NCI-H526 treated with DMSO at 0.1 percent for 48 hours (cell line): ENCODE data around the gene KAT2B.

Source experiments
- DNase-seq: peaks from one replicate; lab custom pipeline; 2025; lab: John Stamatoyannopoulos, UW

Gene KAT2B

GRCh38 chr3:20100151-20100550, 59.9 kb downstream of the KAT2B start:
- DNase-seq: no peak

DNA sequence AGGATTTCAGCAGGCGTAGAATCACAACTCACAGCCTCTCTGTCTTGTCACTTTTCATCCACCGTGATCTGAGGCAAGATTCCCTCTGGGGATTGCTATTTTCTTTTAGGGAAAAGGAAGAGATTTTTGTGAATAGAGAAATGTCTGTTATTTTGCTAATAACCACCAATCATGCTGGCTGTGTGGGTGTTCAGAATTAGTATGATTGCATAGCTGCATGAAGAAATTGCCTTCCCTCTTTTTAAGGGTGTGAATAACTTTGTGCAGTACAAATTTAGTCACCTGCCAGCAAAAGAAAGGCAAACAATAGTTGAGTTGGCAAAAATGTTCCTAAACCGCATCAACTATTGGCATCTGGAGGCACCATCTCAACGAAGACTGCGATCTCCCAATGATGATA, 60.8 kb downstream of the KAT2B start:
- no peak for DNase-seq

- no peak for DNase-seq
These were observed 63.5 kb downstream of the KAT2B start for GRCh38 chr3:20103731-20104130.

GRCh38 chr3:20104167-20104661, 64.0 kb downstream of the KAT2B start:
- no peak for DNase-seq

DNA sequence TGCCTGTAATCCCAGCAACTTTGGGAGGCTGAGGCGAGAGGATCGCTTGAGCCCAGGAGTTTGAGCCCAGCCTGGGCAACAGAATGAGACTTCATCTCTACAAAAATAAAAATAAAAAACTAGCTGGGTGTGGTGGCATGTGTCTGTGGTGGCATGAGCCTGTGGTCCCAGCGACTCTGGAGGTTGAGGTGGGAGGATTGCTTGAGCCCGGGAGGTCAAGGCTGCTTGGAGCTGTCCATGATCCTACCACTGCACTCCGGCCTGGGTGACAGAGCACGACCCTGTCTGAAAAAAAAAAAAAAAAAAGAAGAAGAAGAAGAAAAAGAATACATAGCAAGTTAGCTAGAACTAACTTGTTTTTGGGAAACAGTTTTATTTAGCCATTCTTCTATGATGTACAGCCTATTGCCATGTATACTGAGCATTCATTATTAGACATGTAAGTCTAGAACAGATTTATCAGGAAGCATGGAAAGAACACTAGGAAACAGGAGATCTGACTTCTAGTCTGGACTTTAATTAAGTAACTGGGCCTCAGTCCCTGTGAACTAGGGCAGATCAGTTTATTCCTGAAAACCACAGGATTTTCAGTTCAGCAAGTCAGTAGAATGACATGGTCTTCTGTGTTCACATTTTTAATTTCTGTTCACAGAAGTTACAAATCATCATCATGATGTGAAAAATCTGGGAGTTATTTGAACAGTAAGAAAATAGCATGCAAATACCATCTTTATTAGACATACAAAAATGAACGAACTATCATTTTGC, 65.5 kb downstream of the KAT2B start:
- DNase-seq: no peak

GRCh38 chr3:20107722-20108121, 67.5 kb downstream of the KAT2B start:
- no peak for DNase-seq

DNA sequence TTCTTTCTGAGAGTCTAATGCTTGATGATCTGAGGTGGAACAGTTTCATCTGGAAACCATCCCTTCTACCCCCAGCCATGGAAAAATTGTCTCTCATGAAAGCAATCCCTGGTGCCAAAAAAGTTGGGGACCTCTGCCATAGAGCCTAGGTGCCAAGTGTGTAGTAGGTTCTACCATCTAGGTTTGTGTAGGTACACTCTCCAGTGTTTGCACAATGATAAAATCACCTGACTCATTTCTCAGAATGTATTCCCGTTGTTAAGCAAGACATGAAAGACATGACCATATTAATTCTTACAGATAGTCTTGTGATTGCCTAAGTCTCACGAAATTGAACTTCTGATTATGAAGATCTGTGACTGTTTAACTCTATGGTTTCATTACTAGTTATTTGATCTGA, 68.6 kb downstream of the KAT2B start:
- DNase-seq: no peak

DNA sequence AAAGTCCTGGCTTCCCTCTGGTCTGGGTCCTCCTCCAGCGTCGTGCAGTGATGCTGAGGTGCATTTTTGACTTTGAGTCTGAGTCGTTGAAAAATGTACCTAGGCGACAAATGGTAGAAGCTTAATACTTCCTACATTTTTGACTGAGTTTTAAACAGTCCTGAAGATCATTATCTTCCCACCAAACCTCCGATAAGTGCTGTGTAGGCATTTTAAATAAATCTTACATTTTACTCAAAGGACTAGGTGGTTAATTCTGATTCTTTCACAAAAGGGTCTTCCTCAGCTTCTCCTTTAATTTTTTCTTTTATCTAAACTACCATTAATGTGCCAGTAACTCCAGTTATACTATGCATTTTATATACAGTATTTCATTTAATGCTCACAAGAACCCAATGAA, 70.6 kb downstream of the KAT2B start:
- no peak for DNase-seq

DNA sequence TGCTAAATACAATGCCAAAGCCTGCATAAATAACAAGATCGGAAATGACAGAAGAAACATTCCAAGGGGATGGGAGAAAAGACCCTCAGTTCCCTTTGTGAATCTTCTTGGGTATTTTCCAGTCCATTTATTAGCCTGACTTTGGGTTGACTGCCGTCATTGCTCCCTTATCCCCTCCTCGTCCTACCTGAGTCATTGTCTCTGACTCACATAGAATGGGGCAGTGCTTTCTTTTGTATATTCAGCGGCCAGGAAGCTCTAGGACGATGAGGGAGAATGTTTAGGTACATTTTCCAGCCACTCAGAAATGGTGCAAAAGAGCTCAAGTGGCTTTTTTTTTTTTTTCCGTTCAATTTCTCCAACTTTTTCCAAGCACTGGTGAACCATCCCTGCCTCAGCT, 71.6 kb downstream of the KAT2B start:
- no peak for DNase-seq

DNA sequence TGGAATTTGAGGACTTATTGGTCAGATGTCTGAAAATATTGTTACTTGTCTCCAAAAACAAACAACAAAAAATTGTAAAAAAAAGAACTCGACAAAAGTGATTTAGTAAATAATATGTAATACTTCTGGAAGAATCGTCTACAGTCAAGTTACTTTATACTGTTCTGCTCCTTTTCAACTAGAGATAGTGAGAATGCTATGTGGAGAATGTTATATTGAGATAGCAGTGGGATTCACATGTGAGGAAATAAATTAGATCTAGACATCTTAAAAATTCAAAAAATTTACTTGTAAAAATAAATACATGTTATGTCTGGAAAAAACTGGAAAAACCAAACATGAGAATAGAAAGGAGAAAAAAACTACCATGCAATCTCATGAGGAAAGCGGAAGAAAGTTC, 80.8 kb downstream of the KAT2B start:
- no peak for DNase-seq

- peak; percentile 50 for DNase-seq
These were observed 82.9 kb downstream of the KAT2B start for GRCh38 chr3:20123131-20123652.

- no peak for DNase-seq
These were observed 85.0 kb downstream of the KAT2B start for GRCh38 chr3:20125289-20125688.

GRCh38 chr3:20125897-20126296, 85.7 kb downstream of the KAT2B start:
- no peak for DNase-seq

DNA sequence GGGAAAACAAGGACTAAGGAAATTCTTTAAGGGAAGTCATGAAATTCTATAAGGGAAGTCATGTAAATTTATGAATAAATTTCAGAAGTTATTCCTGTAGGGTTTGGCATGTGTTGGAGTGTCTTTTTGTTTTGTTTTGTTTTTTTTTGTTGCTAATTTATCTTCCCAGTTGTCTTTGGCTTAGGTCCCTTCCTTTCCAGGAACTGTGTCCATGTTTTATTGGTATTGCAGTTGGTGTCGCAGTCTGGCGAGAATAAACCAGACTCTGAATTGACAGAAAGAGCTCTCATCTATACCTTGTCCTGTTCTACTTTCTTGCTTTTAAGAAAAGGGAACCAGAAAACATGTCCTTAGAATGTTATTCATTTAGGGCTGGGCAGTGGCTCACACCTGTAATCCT, 88.1 kb downstream of the KAT2B start:
- no peak for DNase-seq

DNA sequence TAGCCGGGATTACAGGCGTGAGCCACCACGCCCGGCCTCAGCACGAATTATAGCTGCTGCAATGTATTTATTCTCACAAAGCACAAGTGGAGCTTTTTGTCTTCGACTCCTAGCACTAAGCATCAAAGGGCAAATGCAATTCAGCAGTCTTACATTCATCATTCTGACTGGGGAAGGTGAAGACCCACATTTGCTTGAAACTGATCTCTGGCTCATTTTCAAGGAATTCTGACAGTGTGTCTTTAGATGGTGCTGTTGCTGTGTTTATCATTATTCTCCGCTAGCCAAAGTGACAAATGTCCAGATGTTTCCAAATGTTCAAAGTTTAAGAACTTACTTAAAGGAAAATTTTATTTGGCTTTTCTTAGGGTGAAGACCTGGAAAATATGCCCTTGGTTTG, 89.9 kb downstream of the KAT2B start:
- DNase-seq: no peak

GRCh38 chr3:20136231-20136630, 96.0 kb downstream of the KAT2B start:
- DNase-seq: no peak

GRCh38 chr3:20137647-20138046, 97.4 kb downstream of the KAT2B start:
- no peak for DNase-seq

- no peak for DNase-seq
These were observed 100.6 kb downstream of the KAT2B start for GRCh38 chr3:20140881-20141280.

DNA sequence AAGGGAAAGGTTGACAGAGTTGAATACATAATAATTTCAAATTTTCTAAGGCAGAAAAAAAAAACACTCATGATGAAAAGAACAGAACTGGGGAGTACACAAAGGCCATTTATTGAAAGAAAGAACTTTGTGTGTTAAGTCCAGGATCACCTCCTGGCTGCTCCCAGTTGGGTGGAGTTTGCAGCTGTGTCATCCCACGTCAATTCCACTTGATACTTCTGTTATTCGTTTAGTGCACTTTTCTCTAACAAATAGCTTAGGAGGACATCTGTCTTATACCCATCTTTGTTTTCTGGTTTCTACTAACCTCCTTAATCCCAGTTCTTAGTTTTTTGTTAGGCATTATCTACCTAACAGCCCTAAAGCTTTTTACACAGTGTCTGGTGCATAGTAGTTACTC, 101.1 kb downstream of the KAT2B start:
- no peak for DNase-seq

DNA sequence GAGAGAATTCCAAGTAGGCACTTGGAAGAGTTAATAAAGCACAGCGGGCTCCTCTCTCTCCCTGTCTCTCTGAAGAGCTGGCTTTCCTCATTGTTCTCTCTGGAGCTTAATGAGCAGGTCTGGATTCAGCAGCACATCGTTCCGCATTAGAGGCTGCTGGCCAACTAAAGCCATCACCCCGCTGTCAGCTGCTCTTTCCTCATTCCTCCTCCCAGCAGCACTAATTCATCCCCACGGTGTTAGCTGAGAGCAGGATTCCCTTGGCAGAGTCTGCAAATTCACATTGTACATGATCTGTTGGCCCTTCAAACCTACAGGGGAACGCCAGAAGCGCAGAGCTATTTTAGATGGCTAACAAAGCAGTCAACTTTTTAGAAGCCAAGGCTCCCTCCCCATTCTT, 101.6 kb downstream of the KAT2B start:
- no peak for DNase-seq

- DNase-seq: no peak
These were observed 102.3 kb downstream of the KAT2B start for GRCh38 chr3:20142517-20142916.

GRCh38 chr3:20143519-20143918, 103.3 kb downstream of the KAT2B start:
- DNase-seq: no peak

GRCh38 chr3:20145874-20146273, 105.6 kb downstream of the KAT2B start:
- DNase-seq: no peak

- DNase-seq: no peak
These were observed 106.1 kb downstream of the KAT2B start for GRCh38 chr3:20146301-20146700.
